HUES64 (cell line): ENCODE measurements around the gene PPIL4.

ENCODE experiments used
- H3K27ac ChIP-seq: 2 replicates; pipeline ENCODE4 v1.7.0; 2013; ENCODE audit warnings: low read depth, low read length, inconsistent platforms
- H3K27me3 ChIP-seq: 2 replicates; pipeline ENCODE4 v1.6.1; 2013; ENCODE audit warnings: mild to moderate bottlenecking, low read length; ENCODE audit not compliant: insufficient read depth
- H3K36me3 ChIP-seq: 2 replicates; pipeline ENCODE4 v1.6.1; 2013; ENCODE audit warnings: mild to moderate bottlenecking, low read length; ENCODE audit not compliant: insufficient read depth
- H3K4me1 ChIP-seq: 2 replicates; pipeline ENCODE4 v1.6.1; 2013; ENCODE audit warnings: mild to moderate bottlenecking, low read length, moderate library complexity; ENCODE audit not compliant: insufficient read depth
- H3K4me3 ChIP-seq: 2 replicates; pipeline ENCODE4 v1.5.1; 2013; ENCODE audit warnings: mild to moderate bottlenecking, low read length, moderate library complexity
- H3K9ac ChIP-seq: 2 replicates; pipeline ENCODE4 v1.6.1; 2013; ENCODE audit warnings: mild to moderate bottlenecking, low read depth, low read length
- H3K9me3 ChIP-seq: 2 replicates; pipeline ENCODE4 v1.6.1; 2013; ENCODE audit warnings: low read depth, low read length; ENCODE audit not compliant: insufficient read depth
- WGBS: fragments of 150-250, 120-280 bp; methylation state at CpG from one replicate; pipeline ENCODE4 v1.1.7; 2013; ENCODE audit warnings: missing lambda C conversion rate; 5-methylcytosine and 5-hydroxymethylcytosine counted together

The PPIL4 gene

GRCh38 chr6:149534742-149535141, 11.1 kb downstream of the PPIL4 start:
- Histone ChIP-seq H3K4me3 (no peak overlapping the region), H3K4me1 (no peaks in the 10 kb centered on the region), H3K36me3 (peaks cover 88% of the 10 kb centered on the region), H3K27me3 (no peaks in the 10 kb centered on the region), H3K9ac (no peak overlapping the region), H3K27ac (no peak overlapping the region), H3K9me3 (no peaks in the 10 kb centered on the region)
- WGBS: no CpG with 5 or more reads among the region's 1 CpG

GRCh38 chr6:149529650-149530049, 16.2 kb downstream of the PPIL4 start:
- 94% methylated on average over 4 of the region's 5 CpGs for WGBS
- H3K4me1 ChIP-seq: no peaks in the 10 kb centered on the region
- H3K9ac ChIP-seq: no peak overlapping the region
- no peaks in the 10 kb centered on the region for H3K27me3 ChIP-seq
- no peak overlapping the region for H3K27ac ChIP-seq
- H3K4me3 ChIP-seq: no peak overlapping the region
- H3K9me3 ChIP-seq: no peaks in the 10 kb centered on the region
- H3K36me3 ChIP-seq: peaks cover 88% of the 10 kb centered on the region

- WGBS: no CpG with 5 or more reads among the region's 1 CpG
- Histone ChIP-seq H3K36me3 (peaks cover 53% of the 10 kb centered on the region), H3K4me3 (no peak overlapping the region), H3K27me3 (no peaks in the 10 kb centered on the region), H3K9ac (no peak overlapping the region), H3K27ac (no peak overlapping the region), H3K4me1 (no peaks in the 10 kb centered on the region), H3K9me3 (no peaks in the 10 kb centered on the region)
These were observed 30.3 kb downstream of the PPIL4 start for GRCh38 chr6:149515494-149515893.

GRCh38 chr6:149513915-149514314, 31.9 kb downstream of the PPIL4 start:
- WGBS: 75% methylated on average over 5 of the region's 5 CpGs
- no peaks in the 10 kb centered on the region for H3K9me3 ChIP-seq
- no peak overlapping the region for H3K9ac ChIP-seq
- peaks cover 4% of the 10 kb centered on the region; the same call in 1 of the 2 replicates for H3K4me1 ChIP-seq
- H3K27me3 ChIP-seq: no peaks in the 10 kb centered on the region
- peaks cover 43% of the 10 kb centered on the region for H3K36me3 ChIP-seq
- no peak overlapping the region for H3K4me3 ChIP-seq
- H3K27ac ChIP-seq: no peak overlapping the region

- Histone ChIP-seq H3K27me3 (no peaks in the 10 kb centered on the region), H3K4me3 (no peak overlapping the region), H3K36me3 (peaks cover 34% of the 10 kb centered on the region), H3K9ac (no peak overlapping the region), H3K9me3 (no peaks in the 10 kb centered on the region), H3K4me1 (peaks cover 4% of the 10 kb centered on the region; the same call in 1 of the 2 replicates), H3K27ac (no peak overlapping the region)
- 96% methylated on average over 4 of the region's 4 CpGs for WGBS
These were observed 34.9 kb downstream of the PPIL4 start for GRCh38 chr6:149510793-149511512.

- Histone ChIP-seq H3K4me3 (no peak overlapping the region), H3K36me3 (peaks cover 48% of the 10 kb centered on the region), H3K27ac (no peak overlapping the region), H3K4me1 (peaks cover 4% of the 10 kb centered on the region; the same call in 1 of the 2 replicates), H3K27me3 (no peaks in the 10 kb centered on the region), H3K9me3 (no peaks in the 10 kb centered on the region), H3K9ac (no peak overlapping the region)
- WGBS: 79% methylated on average over 1 of the region's 3 CpGs
These were observed 37.4 kb downstream of the PPIL4 start for GRCh38 chr6:149508485-149508884.

GRCh38 chr6:149503872-149504271, 42.0 kb downstream of the PPIL4 start:
- Histone ChIP-seq H3K27ac (no peak overlapping the region), H3K9ac (no peak overlapping the region), H3K9me3 (no peaks in the 10 kb centered on the region), H3K27me3 (no peaks in the 10 kb centered on the region), H3K4me3 (no peak overlapping the region), H3K36me3 (peaks cover 25% of the 10 kb centered on the region), H3K4me1 (no peaks in the 10 kb centered on the region)
- WGBS: 95% methylated on average over 2 of the region's 2 CpGs

- Histone ChIP-seq H3K4me3 (no peak overlapping the region), H3K9me3 (no peaks in the 10 kb centered on the region), H3K27me3 (no peaks in the 10 kb centered on the region), H3K4me1 (no peaks in the 10 kb centered on the region), H3K9ac (no peak overlapping the region), H3K27ac (no peak overlapping the region), H3K36me3 (peaks cover 25% of the 10 kb centered on the region)
- 99% methylated on average over 1 of the region's 2 CpGs for WGBS
These were observed 42.6 kb downstream of the PPIL4 start for GRCh38 chr6:149503276-149503675.

GRCh38 chr6:149501768-149502167, 44.1 kb downstream of the PPIL4 start:
- Histone ChIP-seq H3K36me3 (peaks cover 16% of the 10 kb centered on the region), H3K27ac (no peak overlapping the region), H3K4me3 (no peak overlapping the region), H3K9me3 (no peaks in the 10 kb centered on the region), H3K4me1 (no peaks in the 10 kb centered on the region), H3K27me3 (no peaks in the 10 kb centered on the region), H3K9ac (no peak overlapping the region)
- WGBS: 90% methylated on average over 2 of the region's 3 CpGs

- no peaks in the 10 kb centered on the region for H3K9me3 ChIP-seq
- peaks cover 16% of the 10 kb centered on the region for H3K36me3 ChIP-seq
- no peaks in the 10 kb centered on the region for H3K4me1 ChIP-seq
- no peak overlapping the region for H3K27ac ChIP-seq
- WGBS: 89% methylated on average over 1 of the region's 1 CpG
- no peaks in the 10 kb centered on the region for H3K27me3 ChIP-seq
- H3K9ac ChIP-seq: no peak overlapping the region
- no peak overlapping the region for H3K4me3 ChIP-seq
These were observed 44.6 kb downstream of the PPIL4 start for GRCh38 chr6:149501201-149501600.

GRCh38 chr6:149500096-149500495, 45.7 kb downstream of the PPIL4 start:
- Histone ChIP-seq H3K4me3 (no peak overlapping the region), H3K36me3 (peaks cover 7% of the 10 kb centered on the region), H3K27ac (no peak overlapping the region), H3K4me1 (no peaks in the 10 kb centered on the region), H3K9ac (no peak overlapping the region), H3K27me3 (no peaks in the 10 kb centered on the region), H3K9me3 (no peaks in the 10 kb centered on the region)
- WGBS: 95% methylated on average over 1 of the region's 1 CpG

- H3K9ac ChIP-seq: no peak overlapping the region
- WGBS: 98% methylated on average over 3 of the region's 3 CpGs
- H3K4me1 ChIP-seq: no peaks in the 10 kb centered on the region
- H3K27me3 ChIP-seq: no peaks in the 10 kb centered on the region
- no peak overlapping the region for H3K27ac ChIP-seq
- no peaks in the 10 kb centered on the region for H3K9me3 ChIP-seq
- no peaks in the 10 kb centered on the region for H3K36me3 ChIP-seq
- H3K4me3 ChIP-seq: no peak overlapping the region
These were observed 46.8 kb downstream of the PPIL4 start for GRCh38 chr6:149499066-149499465.
